ENCODE results near the gene RARB.

The RARB gene

DNA sequence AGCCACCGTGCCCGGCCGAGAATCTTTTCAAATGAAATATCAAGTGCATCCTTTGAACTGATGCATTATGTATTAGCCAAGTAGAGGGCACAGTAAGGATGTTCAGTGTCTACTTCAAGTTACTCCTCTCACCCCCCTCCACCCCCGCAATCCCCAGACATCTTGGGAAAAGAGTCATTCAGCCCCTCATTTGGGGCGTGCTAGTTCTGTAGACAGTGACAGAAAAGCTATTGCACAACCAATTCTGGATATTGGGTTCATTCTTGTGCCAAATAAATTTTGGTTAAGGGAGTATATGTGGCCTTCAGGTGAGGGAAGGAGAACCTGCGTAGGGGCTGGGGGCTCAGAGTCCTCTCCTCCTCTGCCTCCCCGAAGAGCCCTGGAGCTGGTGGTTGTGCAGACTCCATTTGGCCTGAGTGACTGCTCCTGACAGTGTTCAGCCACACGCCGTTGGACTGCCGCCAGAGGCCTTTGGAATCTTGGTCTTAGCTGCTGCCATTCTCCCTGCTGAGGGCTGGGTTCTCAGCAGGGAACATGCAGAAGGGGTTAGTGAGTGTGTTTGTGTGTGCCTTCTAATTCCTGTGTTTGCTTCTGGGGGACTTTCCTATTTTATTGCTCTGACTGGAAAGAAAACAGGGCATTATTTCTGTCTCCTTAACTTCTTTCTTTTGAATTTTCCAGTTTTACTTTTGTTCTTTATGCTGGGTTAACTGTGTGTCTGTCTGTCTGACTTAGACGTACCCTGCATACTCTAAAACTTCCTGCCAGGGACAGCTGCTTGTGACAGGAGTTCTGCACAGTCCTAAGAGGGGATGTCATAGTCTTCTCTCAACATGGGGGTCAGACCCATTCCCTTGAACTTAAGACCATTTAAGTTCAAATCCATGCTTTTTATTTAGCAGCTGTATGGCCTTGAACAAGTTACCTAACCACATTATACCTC lies 21.0 kb downstream of the RARB start:
- no peak for DNase-seq

DNA sequence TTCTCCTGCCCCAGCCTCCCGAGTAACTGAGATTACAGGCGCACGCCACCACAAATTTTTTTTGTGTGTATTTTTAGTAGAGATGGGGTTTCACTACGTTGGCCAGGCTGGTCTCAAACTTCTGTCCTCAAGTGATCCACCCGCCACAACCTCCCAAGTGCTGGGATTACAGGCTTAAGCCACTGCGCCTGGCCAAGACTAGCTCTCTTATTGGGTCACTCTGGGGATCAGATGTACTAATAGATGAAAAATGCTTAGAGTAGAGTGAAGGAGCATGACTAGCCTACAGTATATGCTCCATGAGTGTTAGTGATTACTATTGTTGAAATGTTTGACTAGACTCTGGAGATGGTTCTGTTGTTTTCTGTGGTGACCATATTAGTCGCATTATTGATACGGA lies 21.8 kb downstream of the RARB start:
- DNase-seq = no peak

DNA sequence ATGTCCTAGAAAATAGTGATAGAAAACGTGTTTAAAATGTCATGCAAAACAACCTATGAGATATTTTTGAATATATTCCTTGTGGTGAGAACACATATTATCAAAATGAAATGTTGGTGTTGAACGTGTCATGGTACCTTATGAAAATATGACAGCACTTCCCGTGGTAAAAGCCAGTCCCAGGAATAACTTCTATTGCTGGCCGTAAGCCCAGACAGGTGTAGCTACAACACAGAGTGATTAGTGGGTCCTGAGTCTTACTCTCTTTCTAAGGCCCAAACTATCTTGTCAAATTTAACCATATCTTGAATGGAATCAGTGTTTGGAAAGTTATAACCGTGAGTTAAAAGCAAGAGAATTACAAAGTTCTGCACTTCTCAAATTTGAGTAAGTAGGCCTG lies 24.1 kb downstream of the RARB start:
- DNase-seq = no peak

DNA sequence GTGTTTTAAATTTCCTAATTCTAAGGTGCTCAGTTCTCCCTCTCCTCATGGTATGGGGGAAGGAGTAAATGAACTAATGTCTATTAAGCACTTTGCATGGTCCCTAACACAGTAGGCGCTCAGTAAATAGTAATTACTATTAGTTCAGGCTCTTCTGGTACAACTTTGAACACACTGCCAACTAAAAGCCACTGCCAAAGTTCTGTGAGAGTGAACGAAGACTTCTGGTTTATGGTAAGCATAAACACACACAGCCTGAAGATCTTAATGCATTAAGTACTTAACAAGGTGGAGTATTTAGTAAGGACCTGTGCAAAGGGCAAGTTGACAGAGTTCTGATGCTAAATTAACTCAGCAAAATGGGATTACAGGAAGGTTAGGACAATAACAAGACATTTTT lies 24.7 kb downstream of the RARB start:
- DNase-seq = no peak

DNA sequence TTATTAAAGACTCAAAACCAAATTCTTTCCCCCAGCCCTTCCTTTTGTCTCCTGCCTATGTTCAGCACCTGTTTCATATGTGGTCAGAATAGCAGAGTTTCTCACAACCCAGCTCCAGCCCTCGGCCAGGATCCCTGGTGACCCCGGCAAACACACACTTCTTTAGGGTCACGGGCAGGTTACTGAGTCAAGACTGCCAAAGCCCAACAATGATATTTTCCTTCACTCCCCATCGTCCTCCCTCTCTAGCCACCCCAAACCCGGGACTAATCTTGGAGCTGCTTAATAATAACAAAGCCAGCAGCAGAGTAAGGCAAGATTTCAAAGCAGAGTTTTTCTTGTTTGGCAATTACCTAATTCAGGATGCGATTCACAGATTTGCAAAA lies 25.5 kb downstream of the RARB start:
- no peak for DNase-seq

DNA sequence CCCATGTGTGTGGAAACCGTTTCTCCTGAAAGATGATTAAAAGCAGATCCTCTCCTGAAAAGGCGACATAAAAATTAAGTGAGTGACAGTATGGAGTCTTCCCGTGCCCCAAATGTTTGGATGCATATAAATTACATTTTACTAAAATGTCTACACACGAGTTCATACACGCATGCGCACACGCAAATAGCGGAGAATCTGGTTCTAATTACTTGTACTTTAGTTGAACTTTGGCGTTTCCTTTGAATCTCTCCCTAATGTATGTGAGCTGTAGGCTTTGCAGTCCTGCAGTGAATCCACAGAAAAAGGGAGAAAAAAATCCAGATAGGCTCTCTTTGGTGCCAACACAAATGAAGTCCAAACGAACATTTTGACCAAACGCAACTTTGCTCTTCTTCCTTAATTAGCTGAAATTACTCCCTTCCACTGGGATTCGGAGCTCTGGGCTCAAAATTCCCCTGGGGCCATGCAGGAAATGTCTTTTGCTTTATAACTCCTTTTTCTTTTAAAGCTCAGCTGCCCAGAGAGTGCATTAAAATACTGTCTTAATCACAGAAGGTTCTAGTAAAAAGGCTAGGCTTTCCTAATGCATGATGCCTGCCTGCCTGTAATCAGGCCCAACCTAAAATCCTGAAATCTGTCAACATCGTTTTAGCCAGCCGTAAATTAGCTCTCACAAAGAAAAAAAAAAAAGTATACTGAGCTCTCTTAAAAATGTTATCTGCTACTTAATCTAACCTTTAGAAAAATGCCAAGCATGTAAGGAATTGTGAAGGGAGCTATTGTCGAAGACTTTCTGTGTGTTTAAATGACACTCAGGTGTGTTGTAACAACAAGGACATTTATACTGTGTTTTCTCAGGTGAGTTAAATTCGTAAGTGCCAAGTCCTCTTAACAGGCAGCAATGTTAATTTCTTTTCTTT lies 26.2 kb downstream of the RARB start:
- no peak for DNase-seq

DNA sequence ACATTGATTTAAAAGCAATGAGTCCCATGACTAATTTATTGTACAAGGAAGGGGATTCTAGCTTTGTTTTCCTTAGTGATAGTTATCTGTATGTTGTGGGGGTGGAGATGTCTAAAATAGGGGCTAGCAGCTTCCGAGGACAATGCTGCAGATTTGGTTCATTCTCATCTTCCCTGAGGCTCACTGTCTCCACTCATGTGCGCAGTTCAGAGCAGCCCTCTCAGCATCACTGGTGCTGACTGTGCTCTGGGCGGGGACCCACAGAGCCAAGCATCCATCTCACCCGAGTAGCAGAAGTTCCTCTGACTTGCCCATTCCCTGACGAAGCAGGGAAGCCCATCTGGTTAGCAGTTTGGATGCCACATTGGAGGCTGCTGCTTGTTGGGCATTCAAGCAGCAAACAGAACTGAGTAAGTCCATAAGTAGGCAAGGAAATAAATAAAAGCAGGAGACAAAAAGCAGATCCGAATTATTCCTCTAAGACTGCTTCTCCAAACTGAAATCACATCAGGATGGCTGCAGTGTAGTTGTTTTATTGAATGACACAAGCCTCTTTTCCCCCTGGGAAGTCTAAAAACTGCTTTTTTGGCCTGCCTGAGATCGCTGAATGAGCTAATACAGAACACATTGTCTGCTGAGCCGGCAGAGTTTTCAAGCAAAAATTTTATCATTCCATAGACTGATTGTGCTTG lies 27.5 kb downstream of the RARB start:
- DNase-seq = no peak

DNA sequence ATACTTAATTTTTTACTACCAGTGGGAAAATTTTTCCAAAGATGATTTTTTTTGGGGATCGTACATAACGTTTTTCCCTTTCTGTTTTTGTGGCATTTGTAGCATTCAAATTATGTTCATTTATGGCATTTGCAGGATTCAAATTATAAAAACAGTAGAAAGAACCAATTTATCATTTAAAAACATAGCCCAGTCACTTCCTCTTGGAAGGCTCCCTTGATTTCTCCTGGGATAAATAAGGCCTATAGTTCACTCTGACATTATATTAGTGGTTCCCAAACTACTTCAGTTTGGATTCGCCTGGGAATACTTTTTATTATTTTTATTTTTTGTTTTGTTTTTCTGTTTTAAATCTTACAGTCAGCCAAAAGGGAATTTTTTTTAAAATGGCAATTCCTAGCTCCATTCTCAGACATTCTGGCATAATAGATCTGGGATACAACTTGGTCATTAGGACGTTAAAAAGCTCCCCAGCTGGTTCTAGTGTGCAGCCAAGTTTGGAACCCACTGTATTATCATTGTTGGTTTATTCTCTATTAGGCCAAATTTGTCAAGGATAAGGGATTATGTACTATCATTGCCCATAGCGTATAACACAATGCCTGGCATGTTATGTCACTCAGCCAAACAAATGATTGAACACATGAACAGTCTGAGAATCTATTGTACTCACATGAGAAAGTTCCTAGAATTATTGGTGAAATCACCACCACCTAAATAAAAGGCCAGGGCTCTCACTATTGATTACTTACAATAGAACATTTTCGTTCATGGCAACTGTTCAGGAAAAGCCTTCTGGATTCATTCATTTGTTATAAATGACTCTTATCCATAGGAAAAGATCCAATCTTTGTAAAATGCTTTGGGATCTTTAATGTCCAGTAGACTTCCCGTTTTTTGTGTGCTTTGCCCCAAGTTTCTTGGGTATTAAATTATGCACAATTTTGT lies 28.9 kb downstream of the RARB start:
- no peak for DNase-seq

DNA sequence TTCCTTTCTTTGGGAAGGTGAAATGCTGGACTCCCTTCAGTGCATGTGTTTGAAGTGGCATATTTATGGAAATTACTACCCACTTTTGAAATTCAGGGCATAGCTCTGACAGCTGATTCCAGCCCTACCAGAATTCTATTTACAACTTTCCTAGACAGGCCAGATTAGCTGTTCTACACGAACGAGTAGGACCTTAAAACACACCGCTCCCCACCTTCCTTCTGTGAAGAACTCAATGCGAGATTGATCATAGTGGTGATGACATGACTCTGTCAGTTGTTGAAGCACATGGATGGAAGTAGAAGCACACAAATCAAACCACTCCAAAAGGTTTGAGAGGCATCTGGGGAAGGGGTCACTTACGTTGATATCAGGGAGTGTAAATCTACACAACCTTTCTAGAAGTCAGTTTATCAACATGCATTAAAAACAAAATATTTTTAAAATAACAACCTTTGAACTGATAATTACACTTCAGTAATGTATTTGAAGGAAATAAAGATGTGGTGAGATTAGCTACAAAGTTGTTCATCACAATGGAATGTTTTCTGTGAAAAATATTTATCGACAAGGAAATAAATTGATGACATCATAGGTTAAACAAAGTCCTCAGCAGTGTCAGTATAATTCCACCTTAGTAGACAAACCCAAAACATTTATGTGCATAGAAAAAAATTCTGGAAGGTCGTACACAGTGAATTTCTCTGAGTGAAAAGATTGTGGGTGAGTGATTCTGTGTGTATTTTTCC lies 29.8 kb downstream of the RARB start:
- DNase-seq = no peak

DNA sequence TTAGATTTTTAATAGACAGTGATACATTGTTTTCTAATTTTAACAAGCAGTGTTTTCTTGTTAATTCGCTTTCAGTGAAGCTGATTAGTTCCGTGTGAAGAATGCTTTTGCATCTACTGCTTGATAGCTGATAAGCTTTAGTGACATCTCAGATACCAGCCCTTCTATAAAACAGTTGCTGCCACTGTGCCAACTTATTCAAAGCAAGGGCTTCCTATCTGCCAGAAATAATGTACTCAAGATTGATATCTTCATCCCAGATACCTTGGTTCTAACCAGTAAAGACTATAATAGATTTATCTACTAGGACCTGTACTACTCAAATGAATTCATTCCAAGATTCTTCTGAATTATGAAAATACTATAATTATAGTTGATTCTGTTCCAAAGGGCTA lies 30.4 kb downstream of the RARB start:
- no peak for DNase-seq

DNA sequence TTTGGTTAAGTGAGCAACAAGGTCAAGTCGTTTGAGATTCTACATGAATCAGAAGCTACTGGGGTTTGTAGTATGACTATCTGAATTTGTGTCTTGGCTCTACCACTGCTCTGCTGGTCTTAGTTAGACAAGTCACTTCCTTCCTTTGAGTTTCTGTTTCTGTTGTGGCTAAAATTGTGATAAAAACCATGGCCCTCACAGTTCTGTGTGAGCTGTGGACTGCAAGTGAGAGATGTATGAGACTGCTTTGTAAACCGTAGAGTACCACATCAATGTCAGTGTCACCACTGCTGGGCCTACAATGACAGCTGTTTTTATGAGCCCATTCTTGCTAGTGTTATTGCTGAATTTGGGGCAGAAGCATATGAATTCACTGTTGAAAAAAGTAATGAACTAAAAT lies 32.7 kb downstream of the RARB start:
- peak; percentile 24 for DNase-seq

DNA sequence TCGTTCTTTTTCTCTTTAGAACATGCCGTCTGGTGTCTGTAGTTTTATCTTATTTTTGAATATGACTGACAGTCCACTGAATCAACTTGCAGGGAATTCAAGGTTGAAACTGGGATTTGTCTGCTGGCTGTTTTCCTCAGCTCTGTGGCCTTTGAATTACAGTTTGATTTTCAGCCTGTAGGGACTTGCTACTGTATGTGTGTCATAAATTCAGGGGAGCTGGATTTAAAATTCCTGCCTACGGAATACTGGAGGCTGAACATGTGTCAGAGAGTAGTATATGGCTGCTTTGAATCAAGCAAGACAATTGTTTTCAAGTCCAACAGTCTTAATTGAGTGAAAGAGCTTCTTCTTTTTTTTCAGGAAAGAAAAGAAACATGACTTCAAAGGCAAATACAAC lies 33.9 kb downstream of the RARB start:
- DNase-seq = no peak

DNA sequence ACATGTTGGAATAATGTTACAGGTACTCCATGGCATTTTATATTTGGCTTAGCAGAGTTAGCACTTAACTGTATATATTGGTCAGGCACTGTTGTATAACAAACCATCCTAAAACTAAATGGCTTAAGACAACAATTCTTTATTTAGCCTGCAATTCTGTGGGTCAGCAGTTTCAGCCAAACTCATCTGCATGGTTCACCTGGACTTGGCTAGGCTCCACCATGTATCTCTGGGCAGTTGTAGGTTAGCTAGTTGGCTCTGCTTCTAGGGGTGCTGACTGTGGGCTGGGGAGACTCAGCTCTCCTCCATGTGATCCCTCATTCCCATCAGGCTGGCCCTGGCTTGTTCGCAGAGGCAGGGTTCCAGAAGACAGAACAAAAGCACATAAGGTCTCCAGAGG lies 34.4 kb downstream of the RARB start:
- DNase-seq = no peak

DNA sequence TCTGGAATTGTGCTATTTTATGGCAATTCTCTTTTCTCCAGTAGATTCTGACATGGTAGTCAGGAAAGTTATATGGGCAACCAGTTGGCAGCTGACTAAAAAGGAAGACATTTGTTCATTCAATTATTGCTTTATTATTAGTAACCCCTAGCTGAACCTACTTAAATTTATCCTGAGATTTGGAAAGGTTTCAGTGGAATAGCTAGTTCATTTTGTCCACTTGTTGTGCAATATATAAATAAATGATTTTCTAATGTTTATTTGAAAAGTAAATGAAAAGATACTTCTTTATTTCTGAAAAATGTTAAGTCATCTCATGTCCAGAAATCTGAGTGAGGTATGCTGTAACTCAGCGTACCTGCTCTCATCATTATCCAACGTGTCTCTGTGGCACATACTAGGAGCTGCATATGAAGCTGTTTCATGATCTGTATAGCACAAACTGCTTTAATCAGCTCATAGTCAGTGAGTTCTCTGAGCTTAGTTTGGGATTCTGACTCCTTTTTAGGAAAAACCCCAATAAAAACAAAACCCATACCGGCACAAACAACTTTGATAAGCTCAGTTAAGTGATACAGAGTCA lies 35.9 kb downstream of the RARB start:
- DNase-seq = no peak

DNA sequence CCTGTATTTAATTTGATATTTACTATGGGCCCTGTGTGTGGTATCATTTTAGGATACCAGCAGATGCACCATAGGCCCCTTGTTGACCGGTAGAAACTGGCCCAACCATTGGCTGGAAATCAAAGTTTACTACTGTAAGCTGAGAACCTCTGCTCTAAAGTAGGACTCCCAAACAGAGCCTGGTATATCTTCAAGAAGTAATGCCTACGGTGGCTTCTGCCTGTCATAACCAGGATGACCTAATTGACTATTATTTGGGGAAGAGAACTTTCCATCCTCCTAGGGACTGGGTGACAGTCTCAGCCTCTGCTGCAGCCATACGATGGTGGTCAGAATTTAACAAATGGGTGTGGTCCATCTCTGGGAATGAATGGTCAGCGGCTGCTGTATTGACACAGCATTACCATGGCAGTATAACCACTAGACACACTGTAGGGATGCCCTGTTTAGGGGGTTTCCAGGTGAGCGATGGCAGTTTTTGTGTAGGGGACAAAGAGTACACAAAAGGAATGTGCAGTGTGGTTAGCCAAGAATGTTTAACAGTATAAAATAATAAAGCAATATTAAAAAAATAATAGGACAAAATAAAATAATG lies 37.3 kb downstream of the RARB start:
- no peak for DNase-seq

DNA sequence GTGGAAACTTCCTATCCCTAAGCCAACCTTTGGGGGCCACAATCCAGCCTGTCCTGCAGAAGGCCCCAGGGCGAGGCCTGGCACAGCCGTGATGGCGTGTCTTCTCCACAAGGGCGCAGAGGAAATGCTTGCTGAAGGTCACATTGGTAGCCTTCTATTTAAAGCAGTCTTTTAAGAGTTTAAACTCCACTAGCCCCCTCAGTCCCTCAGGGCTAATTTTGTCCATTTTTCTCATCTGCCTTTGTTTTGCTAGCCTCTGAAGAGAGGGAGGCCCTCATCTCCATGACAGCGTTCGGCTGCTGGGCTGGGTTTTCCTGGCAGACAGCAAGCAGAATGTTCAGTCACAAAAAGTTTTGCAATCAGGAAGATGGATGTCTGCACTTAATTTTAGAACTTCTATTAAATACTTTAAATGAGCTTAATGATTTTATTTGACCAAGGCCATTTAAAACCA lies 40.8 kb downstream of the RARB start:
- no peak for DNase-seq

DNA sequence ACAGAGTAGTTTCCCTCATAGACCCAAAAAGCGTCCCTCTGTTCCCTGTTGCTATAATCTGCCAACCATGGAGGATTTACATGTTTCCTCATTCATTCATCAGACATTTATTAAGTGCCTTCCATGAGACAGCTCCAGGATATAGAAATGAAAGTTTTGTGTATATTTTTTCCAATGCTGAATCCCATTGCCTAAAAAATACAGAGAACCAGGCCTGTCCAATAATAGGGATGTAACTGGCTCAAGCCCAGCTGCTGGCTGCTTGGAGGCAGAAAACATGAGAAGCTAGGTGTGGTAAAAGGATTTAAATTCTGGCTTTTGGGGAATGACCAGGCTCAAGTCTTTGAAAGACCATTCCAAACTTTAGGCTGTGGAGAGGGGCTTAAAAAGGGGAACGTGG lies 41.5 kb downstream of the RARB start:
- DNase-seq = no peak

DNA sequence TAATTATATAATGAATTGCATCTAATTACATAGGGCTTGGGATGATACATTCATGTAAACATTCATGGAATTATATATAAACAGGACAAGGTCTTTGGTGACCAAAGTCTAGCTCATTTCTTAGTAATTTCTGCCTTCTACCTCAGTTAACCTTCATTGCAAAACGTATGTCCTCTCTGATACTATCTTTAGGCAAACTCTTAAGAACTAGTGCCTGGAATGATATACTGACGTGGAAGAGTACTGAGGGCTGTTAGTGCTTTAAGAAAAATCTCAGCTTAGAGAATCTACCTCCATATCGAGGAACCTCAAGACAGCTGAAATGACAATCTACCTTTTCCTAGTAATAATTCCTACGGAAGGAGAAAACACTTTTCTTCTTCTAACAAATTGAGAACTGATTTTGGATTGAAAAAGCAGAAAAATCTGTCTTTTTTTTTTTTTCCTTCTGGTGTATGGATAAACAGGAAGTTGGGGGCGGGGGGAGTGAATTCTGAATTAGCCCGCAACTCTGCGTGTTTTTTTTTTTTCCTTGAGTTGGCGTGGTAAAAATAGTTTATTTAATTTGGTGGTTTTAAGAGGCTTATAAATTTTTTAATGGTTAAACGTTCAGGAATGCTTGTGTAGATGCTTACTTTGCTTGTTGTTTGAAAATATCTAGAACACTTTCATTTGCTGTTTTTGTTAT lies 43.2 kb downstream of the RARB start:
- DNase-seq = no peak

DNA sequence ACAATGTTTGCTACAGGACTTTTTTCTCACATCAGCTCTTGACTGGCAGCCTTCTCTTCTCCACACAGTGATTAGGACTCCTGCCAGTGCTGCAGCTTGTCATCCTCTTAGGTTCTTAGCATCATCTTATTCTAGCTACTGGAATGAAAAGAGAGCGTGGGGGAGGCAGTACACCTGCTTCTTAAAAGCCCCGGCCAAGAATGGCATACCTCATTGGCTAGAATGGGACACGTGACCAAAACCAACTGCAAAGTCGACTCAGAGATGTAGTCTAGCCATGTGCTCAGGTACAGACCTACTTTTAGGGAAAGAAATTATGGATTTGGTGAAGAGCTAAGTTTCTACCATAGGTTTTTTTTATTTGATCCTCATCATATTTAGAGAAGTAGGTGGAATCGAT lies 44.1 kb downstream of the RARB start:
- DNase-seq = no peak

DNA sequence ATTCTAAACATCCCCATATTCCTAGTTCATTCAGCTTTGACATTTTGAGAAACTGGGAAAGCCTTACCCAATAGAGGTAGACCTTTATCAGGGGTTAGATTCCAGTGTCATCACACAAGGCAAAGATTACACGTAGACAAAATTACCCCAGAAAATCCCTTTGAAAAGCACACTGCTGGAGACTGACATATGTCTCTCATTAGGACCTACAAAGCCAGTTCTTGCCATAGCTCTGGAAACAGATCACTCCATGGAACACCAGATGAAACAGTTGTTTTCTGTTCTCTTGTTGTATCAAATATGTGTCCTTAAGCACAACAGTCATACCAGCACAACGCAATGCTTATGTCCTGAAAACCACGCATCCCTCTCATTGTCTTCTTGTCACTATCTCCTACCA lies 44.7 kb downstream of the RARB start:
- DNase-seq = no peak

Data from CD4-positive, alpha-beta T cell treated with Interleukin-21 for 1 hour (primary cell).